Fibroblast of pulmonary artery (primary cell): Measurements from ENCODE around the gene PVALEF.

Source experiments
- DNase-seq: peaks from one replicate; pipeline ENCODE4 v3.0.0-alpha.2; 2010; ENCODE audit warnings: low read depth
- H3K4me3 ChIP-seq: replicated peaks from 2 replicates; pipeline ENCODE4 v1.5.1; 2011; ENCODE audit warnings: low read depth, mild to moderate bottlenecking, control low read depth, low read length, moderate library complexity
- CTCF ChIP-seq: IDR thresholded peaks from 2 replicates; pipeline ENCODE4 v1.5.1; 2011; ENCODE audit warnings: mild to moderate bottlenecking, control low read depth, low read length, inconsistent platforms; ENCODE audit errors: missing control alignments

PVALEF gene

DNA sequence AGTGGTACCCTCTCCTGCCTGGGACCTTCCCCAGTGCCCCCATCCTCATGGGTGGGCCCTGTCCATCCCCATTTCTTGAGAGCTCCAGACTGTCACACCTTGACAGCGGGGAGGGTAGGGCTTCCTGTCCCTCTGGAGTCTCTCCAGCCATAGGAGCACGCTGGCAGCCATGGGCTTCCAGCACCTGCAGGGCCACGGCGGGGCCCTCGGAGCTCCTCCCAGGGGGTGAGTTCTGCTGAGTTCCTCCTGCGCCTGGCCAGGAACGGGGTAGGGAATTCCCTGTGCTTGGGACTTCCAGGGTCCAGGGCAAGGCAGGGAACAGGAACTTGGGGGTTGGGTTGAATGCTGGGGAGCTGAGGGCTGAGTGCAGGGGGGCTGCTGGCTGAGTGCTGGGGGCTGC, 23.7 kb downstream of the PVALEF start:
- H3K4me3 ChIP-seq: no peak overlapping the region
- no peak for TF ChIP-seq CTCF
- DNase-seq: no peak

GRCh38 chr17:81189670-81190530, 24.6 kb downstream of the PVALEF start:
- no peak overlapping the region for H3K4me3 ChIP-seq
- DNase-seq: no peak
- TF ChIP-seq CTCF: no peak

GRCh38 chr17:81190591-81190990, 25.3 kb downstream of the PVALEF start:
- no peak overlapping the region for H3K4me3 ChIP-seq
- no peak for TF ChIP-seq CTCF
- DNase-seq: no peak

DNA sequence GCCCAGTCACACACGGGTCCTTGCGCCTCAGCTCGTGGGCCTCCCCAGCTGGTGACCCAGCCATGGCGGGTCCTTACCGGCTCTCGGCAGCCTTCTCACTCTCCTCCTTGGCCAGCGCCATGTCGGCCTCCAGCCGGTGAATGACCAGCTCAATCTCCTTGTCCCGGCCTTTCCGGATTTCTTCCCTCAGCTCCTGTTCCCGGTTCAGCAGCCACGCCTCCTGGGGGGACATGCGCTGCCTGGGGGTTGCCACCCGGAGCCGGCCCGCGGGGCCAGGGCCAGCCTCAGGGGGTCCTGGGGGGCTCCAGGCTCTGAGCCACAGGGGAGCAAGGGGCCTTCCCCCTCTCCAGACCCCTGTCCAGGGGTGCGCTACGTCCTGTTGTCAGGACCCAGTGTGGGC, 25.8 kb downstream of the PVALEF start:
- no peak for TF ChIP-seq CTCF
- no peak overlapping the region for H3K4me3 ChIP-seq
- no peak for DNase-seq

- DNase-seq: no peak
- no peak for TF ChIP-seq CTCF
- H3K4me3 ChIP-seq: no peak overlapping the region
These were observed 26.3 kb downstream of the PVALEF start for GRCh38 chr17:81191646-81192045.

DNA sequence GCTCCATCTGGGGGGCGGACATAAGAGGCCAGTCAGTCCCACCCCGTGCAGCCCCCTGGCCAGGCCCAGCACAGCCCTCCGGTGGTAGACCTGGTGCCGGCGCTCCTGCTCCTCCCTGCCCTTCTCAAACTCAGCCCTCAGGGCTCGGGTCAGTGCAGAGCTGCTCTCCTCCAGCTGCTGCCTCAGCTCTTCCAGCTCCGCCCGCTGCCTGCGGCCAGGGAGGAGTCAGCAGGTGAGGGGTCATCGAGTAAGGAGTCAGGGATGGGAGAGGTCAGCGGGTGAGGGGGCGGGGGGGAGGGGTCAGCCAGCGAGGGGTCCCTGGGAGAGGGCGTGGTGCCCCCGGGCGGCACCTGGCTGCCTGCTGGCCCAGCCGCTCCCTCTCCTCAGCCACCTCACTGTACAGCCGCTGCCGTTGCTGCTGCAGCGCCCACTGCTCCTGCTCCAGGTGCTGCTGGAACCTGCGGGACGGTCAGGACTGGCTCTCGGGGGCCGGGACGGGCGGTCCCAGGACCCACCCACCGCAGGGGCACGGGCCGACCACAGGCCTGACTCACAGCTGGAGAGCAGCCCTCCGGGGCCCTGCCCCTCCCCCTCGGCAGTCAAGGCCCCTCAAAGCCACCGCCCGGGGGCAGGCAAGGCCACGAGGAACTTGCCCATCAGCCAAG, 27.2 kb downstream of the PVALEF start:
- DNase-seq: no peak
- no peak overlapping the region for H3K4me3 ChIP-seq
- no peak for TF ChIP-seq CTCF

DNA sequence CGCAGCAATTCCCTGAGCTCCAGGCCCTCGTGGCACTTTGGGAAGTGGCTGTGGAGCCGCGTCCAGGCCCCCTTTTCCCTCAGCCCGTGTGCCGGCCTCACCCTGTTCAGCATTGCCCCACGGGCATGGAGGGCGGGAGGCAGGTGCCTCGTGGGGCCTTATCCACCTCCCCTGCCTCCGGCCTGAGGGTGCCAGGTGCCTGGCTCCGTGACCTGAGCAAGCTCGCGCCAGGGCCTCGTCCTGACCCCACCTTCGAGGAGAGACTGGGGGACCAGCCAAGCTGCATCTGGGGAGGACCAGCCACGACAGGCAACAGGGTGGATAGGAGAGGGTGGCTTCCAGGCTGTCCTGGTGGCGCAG, 27.7 kb downstream of the PVALEF start:
- no peak for TF ChIP-seq CTCF
- no peak for DNase-seq
- H3K4me3 ChIP-seq: no peak overlapping the region
